MCF 10A (cell line): ENCODE data around the gene RALB. TPM values are rescaled to one million over a fixed set of nuclear protein-coding genes. Genes with fewer than 3 reads are reported as not detected.

Experiments
- BruUV-seq: library from RNA; stranded (reverse); fragments of 400-500 nt; replicated peaks from 2 replicates; lab custom pipeline; 2021; lab: Mats Ljungman, UMichigan
- CTCF ChIA-PET: fragments of 300-600 bp; sonication (Branson Sonifier 250); formaldehyde crosslinking; extraction: SDS; loops from one replicate; lab custom pipeline; 2021; ENCODE audit warnings: antibody characterized with exemption, inconsistent platforms; lab: Yijun Ruan, JAX
- POLR2A ChIA-PET: fragments of 300-600, 350-650 bp; sonication (Branson Sonifier 250); formaldehyde crosslinking; extraction: SDS; loops from one replicate; lab custom pipeline; 2020; ENCODE audit warnings: antibody characterized with exemption, inconsistent platforms; lab: Yijun Ruan, JAX
- DNase-seq: peaks from one replicate; pipeline ENCODE4 v3.0.0-alpha.2; 2018; ENCODE audit not compliant: unreplicated experiment
- H3K27ac Mint-ChIP-seq: one replicate; pipeline ENCODE4 v1.8.0; 2022; ENCODE audit warnings: mild to moderate bottlenecking, low read depth, mixed read lengths; ENCODE audit not compliant: unreplicated experiment
- H3K27me3 Mint-ChIP-seq: one replicate; pipeline ENCODE4 v1.8.0; 2022; ENCODE audit warnings: mixed read lengths; ENCODE audit not compliant: insufficient read depth, unreplicated experiment
- H3K36me3 Mint-ChIP-seq: one replicate; pipeline ENCODE4 v1.8.0; 2022; ENCODE audit warnings: mild to moderate bottlenecking, moderate library complexity, mixed read lengths; ENCODE audit not compliant: insufficient read depth, unreplicated experiment
- H3K4me1 Mint-ChIP-seq: one replicate; pipeline ENCODE4 v1.8.0; 2022; ENCODE audit warnings: mixed read lengths; ENCODE audit not compliant: insufficient read depth, unreplicated experiment
- H3K4me3 Mint-ChIP-seq: one replicate; pipeline ENCODE4 v1.8.0; 2022; ENCODE audit warnings: mild to moderate bottlenecking, moderate library complexity, mixed read lengths; ENCODE audit not compliant: unreplicated experiment
- H3K9me3 Mint-ChIP-seq: one replicate; pipeline ENCODE4 v1.8.0; 2022; ENCODE audit warnings: mixed read lengths; ENCODE audit not compliant: unreplicated experiment
- CTCF ChIP-seq: fragments of 200-600 bp; IDR thresholded peaks from one replicate; pipeline ENCODE4 v1.8.0; 2022; ENCODE audit warnings: antibody characterized with exemption, mild to moderate bottlenecking; ENCODE audit not compliant: unreplicated experiment
- intact Hi-C: fragments of 100-400 bp; cut with micrococcal nuclease; formaldehyde crosslinking; loops from 2 replicates; pipeline ENCODE4 v1.14.1; 2022
- total RNA-seq: library from RNA; stranded (reverse); gene quantifications from 2 replicates; pipeline ENCODE4 v1.2.3, GENCODE V29; 2022

The RALB gene
- total RNA-seq, 1 experiment from 2014 or later = 37.4 TPM

GRCh38 chr2:120255986-120256650 lies 3.5 kb downstream of the RALB start:
- H3K27me3 Mint-ChIP-seq = no peaks in the 10 kb centered on the region
- H3K4me1 Mint-ChIP-seq = peaks cover 42% of the 10 kb centered on the region
- no peak overlapping the region for H3K27ac Mint-ChIP-seq
- no TSS peak for BruUV-seq
- CTCF ChIA-PET = interaction anchor here (0.6 to 1.6 kb wide), 4 partner anchors 57 to 298 kb away, joined by 3 to 12 read pairs (median 3); no protein-coding TSS in a partner anchor
- H3K36me3 Mint-ChIP-seq = no peaks in the 10 kb centered on the region
- H3K4me3 Mint-ChIP-seq = no peak overlapping the region
- no peaks in the 10 kb centered on the region for H3K9me3 Mint-ChIP-seq
- POLR2A ChIA-PET = interaction anchor here (0.8 kb wide), 1 partner anchor 27 kb away, joined by 3 read pairs; no protein-coding TSS in a partner anchor
- TF ChIP-seq CTCF = no peak
- intact Hi-C loops = no loop called here
- no peak for DNase-seq

GRCh38 chr2:120256651-120257000 lies 4.0 kb downstream of the RALB start:
- TF ChIP-seq CTCF = no peak
- Mint-ChIP-seq H3K4me3 (no peak overlapping the region), H3K4me1 (peaks cover 42% of the 10 kb centered on the region), H3K9me3 (no peaks in the 10 kb centered on the region), H3K36me3 (no peaks in the 10 kb centered on the region), H3K27ac (no peak overlapping the region), H3K27me3 (no peaks in the 10 kb centered on the region)
- DNase-seq = no peak
- POLR2A ChIA-PET = interaction anchor here (0.9 to 1.2 kb wide), 3 partner anchors 9 to 340 kb away, joined by 3 to 5 read pairs (median 3); no protein-coding TSS in a partner anchor
- no TSS peak for BruUV-seq
- intact Hi-C loops = no loop called here
- CTCF ChIA-PET = interaction anchor here (0.7 kb wide), 1 partner anchor 592 kb away, joined by 3 read pairs; no protein-coding TSS in a partner anchor

GRCh38 chr2:120257522-120257921 lies 4.9 kb downstream of the RALB start:
- peaks cover 35% of the 10 kb centered on the region for H3K4me1 Mint-ChIP-seq
- H3K9me3 Mint-ChIP-seq = no peaks in the 10 kb centered on the region
- BruUV-seq = no TSS peak

More at GRCh38 chr2:120257522-120257921, 4.9 kb downstream of the RALB start:
- no peaks in the 10 kb centered on the region for H3K36me3 Mint-ChIP-seq
- no peak overlapping the region for H3K4me3 Mint-ChIP-seq
- POLR2A ChIA-PET = interaction anchor here (0.7 to 1.2 kb wide), 5 partner anchors 8 to 339 kb away, joined by 3 to 5 read pairs (median 3); no protein-coding TSS in a partner anchor
- peak overlapping the region; percentile 64 for H3K27ac Mint-ChIP-seq
- H3K27me3 Mint-ChIP-seq = no peaks in the 10 kb centered on the region
- no peak for DNase-seq
- TF ChIP-seq CTCF = no peak
- intact Hi-C loops = no loop called here
- CTCF ChIA-PET = interaction anchor here (0.7 to 1.0 kb wide), 4 partner anchors 10 to 1386 kb away, joined by 3 to 4 read pairs (median 3); no protein-coding TSS in a partner anchor
